ENCODE data around the gene TLE2. TPM values are rescaled to one million over a fixed set of nuclear protein-coding genes. Genes with fewer than 3 reads are reported as not detected.

TLE2 gene
- total and polyA plus RNA-seq, 2 of the 4 experiments (the other 2 are of a cell fraction) = under 0.01 to 0.41 TPM

DNA sequence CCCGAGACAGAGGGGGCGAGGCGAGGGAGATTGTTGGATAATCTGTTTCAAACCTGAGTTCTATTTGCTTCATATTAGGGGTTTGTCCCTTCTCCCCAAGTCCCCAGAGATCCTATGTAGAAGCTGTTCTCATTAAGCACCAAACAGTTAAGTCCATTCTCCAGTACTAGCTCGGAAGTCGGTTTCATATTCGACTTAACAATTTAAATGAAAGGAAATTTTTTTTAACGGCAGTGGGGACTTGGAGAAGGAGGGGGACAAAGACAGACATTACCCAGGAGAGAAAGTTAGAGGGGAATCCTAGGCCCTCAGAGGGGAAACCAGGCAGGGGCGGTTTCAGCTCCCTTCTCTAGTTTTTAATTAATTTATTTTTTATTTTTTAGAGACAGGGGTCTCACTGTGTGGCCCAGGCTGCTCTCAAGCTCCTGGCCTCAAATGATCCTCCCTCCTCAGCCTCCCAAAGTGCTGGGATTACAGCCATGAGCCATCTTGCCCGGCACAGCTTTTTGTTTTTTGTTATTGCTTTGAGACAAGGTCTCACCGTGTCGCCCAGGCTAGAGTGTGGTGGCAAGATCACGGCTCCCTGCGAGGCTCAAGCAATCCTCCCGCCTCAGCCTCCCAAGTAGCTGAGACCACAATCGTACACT, 13.7 kb upstream of the TLE2 start:
- no peak overlapping the region for H2BK120ac ChIP-seq (ENCODE audit: low read depth, low read length)
- no peak overlapping the region for H2BK20ac ChIP-seq (ENCODE audit: low read depth, low read length)
- ChIA-PET CTCF (no interaction called here), POLR2A (ENCODE audit: unreplicated experiment) (no interaction called here)
- in situ Hi-C loops (cut with MboI; ENCODE audit: low sequenced_read_pairs) = no loop called here
- no peak overlapping the region for H3K23ac ChIP-seq (ENCODE audit: low read depth, low read length)
- dilution Hi-C loops (cut with HindIII; ENCODE audit: low sequenced_read_pairs, unreplicated experiment) = no loop called here
- 0 out of 2 replicates have a peak, but pooled peaks cover 1% of the 10 kb centered on the region for H3K4me1 ChIP-seq (ENCODE audit: control insufficient read depth, insufficient read depth, low read length)
- H3K27ac ChIP-seq (ENCODE audit: insufficient read depth, low read length) = no peak overlapping the region
- peaks cover 2% of the 10 kb centered on the region; the same call in 1 of the 2 replicates for H3K27me3 ChIP-seq (ENCODE audit: control insufficient read depth, insufficient read depth, low read length)
- no peak overlapping the region for H2AK5ac ChIP-seq (ENCODE audit: low read depth, low read length)
- no peak overlapping the region; the same call in 1 of the 2 replicates for H3K18ac ChIP-seq (ENCODE audit: low read depth, low read length)
- H2AFZ ChIP-seq (replicated peaks; ENCODE audit: low read length, poor library complexity) = peak overlapping the region; percentile 77
- no peak overlapping the region for H2BK15ac ChIP-seq (ENCODE audit: low read depth, low read length)
- intact Hi-C loops (cut with micrococcal nuclease) = no loop called here
- H4K8ac ChIP-seq (ENCODE audit: low read depth in 2 of 2, low read length in 2 of 2) = no peak overlapping the region
- no peak overlapping the region for H4K91ac ChIP-seq (ENCODE audit: insufficient read depth, low read depth, low read length)
- no peak overlapping the region for H3K4me3 ChIP-seq (ENCODE audit: insufficient read depth, low read depth, low read length)
- H2AK9ac ChIP-seq (replicated peaks; ENCODE audit: low read depth, low read length, poor library complexity) = no peak overlapping the region
- ATAC-seq (ENCODE audit: low read depth) (no peak), DNase-seq (no peak)
- no peaks in the 10 kb centered on the region for H3K36me3 ChIP-seq (ENCODE audit: control insufficient read depth, insufficient read depth, low read length)
- no peak overlapping the region for H3K4me2 ChIP-seq (ENCODE audit: low read depth, low read length)
- WGBS, 2 experiments (ENCODE audit: extremely low coverage in 2 of 2, insufficient read length in 1 of 2) = no CpG with 5 or more reads among the region's 15 CpGs
- no peak overlapping the region for H3K56ac ChIP-seq (ENCODE audit: extremely low read depth, insufficient read depth, low read length)
- H3K4ac ChIP-seq (ENCODE audit: low read depth, low read length) = no peak overlapping the region
- H4K20me1 ChIP-seq (ENCODE audit: insufficient read depth, low read length) = no peaks in the 10 kb centered on the region
- H3K9ac ChIP-seq (ENCODE audit: low read depth, low read length) = no peak overlapping the region
- TF ChIP-seq FOS (IDR thresholded peaks at IDR 0.05; ENCODE audit: low read depth, low read length) = no peak
- no peak for TF ChIP-seq MXI1 (IDR thresholded peaks at IDR 0.05; ENCODE audit: borderline replicate concordance, low read depth, low read length)
- no peak for TF ChIP-seq NFE2L2 (IDR thresholded peaks at IDR 0.05; ENCODE audit: low read depth, low read length)
- no peak for TF ChIP-seq BHLHE40 (IDR thresholded peaks at IDR 0.05; ENCODE audit: low read depth, low read length)
- no peak overlapping the region for H4K5ac ChIP-seq (ENCODE audit: low read depth, low read length)
- no TSS peak for BruUV-seq (replicated peaks)
- H3K9me1 ChIP-seq (ENCODE audit: insufficient read depth, low read length) = no peaks in the 10 kb centered on the region
- no peaks in the 10 kb centered on the region for H3K79me1 ChIP-seq (ENCODE audit: low read depth in 1 of 2, low read length in 2 of 2)
- no peaks in the 10 kb centered on the region for H3K9me3 ChIP-seq (ENCODE audit: control insufficient read depth, insufficient read depth, low read length)
- no peak overlapping the region for H2BK5ac ChIP-seq (ENCODE audit: low read depth, low read length, poor library complexity, severe bottlenecking)
- H3K14ac ChIP-seq (replicated peaks; ENCODE audit: low read depth, low read length) = no peak overlapping the region
